Measurements from ENCODE around the gene PKP2. TPM values are rescaled to one million over a fixed set of nuclear protein-coding genes. Genes with fewer than 3 reads are reported as not detected.

PKP2 gene
- total RNA-seq, 4 donors from 2014 or later: 0.77 to 34.4 (median 5.3) TPM

GRCh38 chr12:32761716-32762115, 134.9 kb downstream of the PKP2 start:
- Histone ChIP-seq H3K9me3 (no peaks in the 10 kb centered on the region), H3K27me3 (no peaks in the 10 kb centered on the region), H3K4me3 (no peak overlapping the region), H3K27ac (no peak overlapping the region), H3K4me1 (no peaks in the 10 kb centered on the region), H3K36me3 (no peaks in the 10 kb centered on the region)
- intact Hi-C loops (cut with DNase I; ENCODE audit: low total_unique reads): no loop called here
- DNase-seq: no peak
- no peak for TF ChIP-seq POLR2A (IDR thresholded peaks at IDR 0.05)
- TF ChIP-seq CTCF (IDR thresholded peaks at IDR 0.05): no peak

GRCh38 chr12:32757157-32757556, 139.4 kb downstream of the PKP2 start:
- Histone ChIP-seq H3K9me3 (no peaks in the 10 kb centered on the region), H3K36me3 (no peaks in the 10 kb centered on the region), H3K27ac (no peak overlapping the region), H3K27me3 (no peaks in the 10 kb centered on the region), H3K4me1 (no peaks in the 10 kb centered on the region), H3K4me3 (no peak overlapping the region)
- intact Hi-C loops (cut with DNase I; ENCODE audit: low total_unique reads): no loop called here
- DNase-seq: no peak
- TF ChIP-seq POLR2A (IDR thresholded peaks at IDR 0.05): no peak
- no peak for TF ChIP-seq CTCF (IDR thresholded peaks at IDR 0.05)

GRCh38 chr12:32756476-32757066, 140.0 kb downstream of the PKP2 start:
- Histone ChIP-seq H3K36me3 (no peaks in the 10 kb centered on the region), H3K27me3 (no peaks in the 10 kb centered on the region), H3K4me1 (no peaks in the 10 kb centered on the region), H3K4me3 (peak overlapping the region in 1 of 2 donors; percentile 69), H3K27ac (peak overlapping the region; percentile 89 to 96), H3K9me3 (no peaks in the 10 kb centered on the region)
- no peak for TF ChIP-seq CTCF (IDR thresholded peaks at IDR 0.05)
- no peak for TF ChIP-seq POLR2A (IDR thresholded peaks at IDR 0.05)
- intact Hi-C loops (cut with DNase I; ENCODE audit: low total_unique reads): no loop called here
- DNase-seq: peak in 1 of 2 donors; percentile 14

- H3K4me3 ChIP-seq: peak within 1 kb of the TSS; percentile 69 to 87
- no peaks in the 10 kb centered on the region for H3K36me3 ChIP-seq
- H3K4me1 ChIP-seq: no peaks in the 10 kb centered on the region
- intact Hi-C loops (cut with DNase I; ENCODE audit: low total_unique reads): no loop called here
- H3K27ac ChIP-seq: peak within 1 kb of the TSS; percentile 89 to 96
- peak; percentile 92 to 96 for DNase-seq
- H3K9me3 ChIP-seq: no peaks in the 10 kb centered on the region
- H3K27me3 ChIP-seq: no peaks in the 10 kb centered on the region
- peak; percentile 67 to 85 (median 81) for TF ChIP-seq CTCF (IDR thresholded peaks at IDR 0.05)
- peak in 1 of 2 donors; percentile 57 for TF ChIP-seq POLR2A (IDR thresholded peaks at IDR 0.05)
These were observed 140.7 kb downstream of the PKP2 start, which contains the start of gene YARS2 for GRCh38 chr12:32755654-32756475. Gene YARS2, minus strand, starts transcription at chr12:32755897. Its CDS starts 23 bp downstream, at chr12:32755874.

GRCh38 chr12:32755051-32755653, 141.4 kb downstream of the PKP2 start:
- Histone ChIP-seq H3K4me1 (no peaks in the 10 kb centered on the region), H3K27ac (peak overlapping the region; percentile 89 to 96), H3K27me3 (no peaks in the 10 kb centered on the region), H3K9me3 (no peaks in the 10 kb centered on the region), H3K36me3 (no peaks in the 10 kb centered on the region), H3K4me3 (peak overlapping the region; percentile 69 to 87)
- TF ChIP-seq POLR2A (IDR thresholded peaks at IDR 0.05): no peak
- TF ChIP-seq CTCF (IDR thresholded peaks at IDR 0.05): peak; percentile 20 to 50 (median 46)
- intact Hi-C loops (cut with DNase I; ENCODE audit: low total_unique reads): no loop called here
- peak; percentile 36 to 55 for DNase-seq

All from uterus (tissue), 4 donors.